GM12892 (cell line): Measurements from ENCODE around the gene DGKI.

Source experiments
- POLR2A ChIP-seq: IDR thresholded peaks from 2 replicates; pipeline ENCODE4 v1.6.1; 2011; ENCODE audit warnings: low read depth, low read length, control low read depth
- POLR2AphosphoS5 ChIP-seq: IDR thresholded peaks from 2 replicates; pipeline ENCODE4 v1.6.1; 2011; ENCODE audit warnings: low read depth, low read length, control low read depth

- no peak for TF ChIP-seq POLR2A
- TF ChIP-seq POLR2AphosphoS5, result no peak
These were observed 218.6 kb downstream of the DGKI start for GRCh38 chr7:137628216-137628615.
